ENCODE measurements around the gene MAPK10. TPM values are rescaled to one million over a fixed set of nuclear protein-coding genes. Genes with fewer than 3 reads are reported as not detected.
"Not testable (repeated sequence)": the region's sequence is repeated elsewhere in the genome, so short reads cannot be mapped to it uniquely, and the experiment has no call there.

MAPK10 gene
- total RNA-seq, 1 donor from 2014 or later = 3.0 TPM

DNA sequence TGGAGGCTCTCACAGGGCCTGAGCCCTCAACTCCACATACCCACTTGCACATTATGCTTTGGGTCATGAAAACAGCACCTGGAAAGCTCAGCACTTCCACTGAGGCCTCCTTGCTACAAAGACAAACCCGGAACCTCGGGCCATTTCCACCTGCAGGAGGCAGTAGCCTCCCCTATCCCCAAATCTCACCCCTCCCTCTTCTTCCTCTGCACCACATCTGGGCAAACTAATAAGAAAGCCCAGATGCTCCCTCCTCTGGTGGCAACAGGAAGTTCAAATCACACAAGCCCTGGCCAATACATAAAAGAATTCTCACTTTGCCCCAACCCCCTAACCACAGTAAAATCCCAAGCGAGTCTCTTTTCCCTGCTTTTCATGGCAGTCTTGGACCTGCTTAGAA is 136.4 kb downstream of the MAPK10 start:
- intact Hi-C loops (cut with DNase I) = no loop called here
- DNase-seq (ENCODE audit: low spot score) = no peak

GRCh38 chr4:86221002-86221401 is 138.9 kb downstream of the MAPK10 start:
- intact Hi-C loops (cut with DNase I) = no loop called here

GRCh38 chr4:86220121-86220520 is 139.7 kb downstream of the MAPK10 start:
- DNase-seq (ENCODE audit: low spot score) = no peak
- intact Hi-C loops (cut with DNase I) = no loop called here

More at GRCh38 chr4:86221002-86221401, 138.9 kb downstream of the MAPK10 start:
- no peak for DNase-seq (ENCODE audit: low spot score)

GRCh38 chr4:86218746-86219473 is 140.9 kb downstream of the MAPK10 start:
- intact Hi-C loops (cut with DNase I) = no loop called here
- no peak for DNase-seq (ENCODE audit: low spot score)

DNA sequence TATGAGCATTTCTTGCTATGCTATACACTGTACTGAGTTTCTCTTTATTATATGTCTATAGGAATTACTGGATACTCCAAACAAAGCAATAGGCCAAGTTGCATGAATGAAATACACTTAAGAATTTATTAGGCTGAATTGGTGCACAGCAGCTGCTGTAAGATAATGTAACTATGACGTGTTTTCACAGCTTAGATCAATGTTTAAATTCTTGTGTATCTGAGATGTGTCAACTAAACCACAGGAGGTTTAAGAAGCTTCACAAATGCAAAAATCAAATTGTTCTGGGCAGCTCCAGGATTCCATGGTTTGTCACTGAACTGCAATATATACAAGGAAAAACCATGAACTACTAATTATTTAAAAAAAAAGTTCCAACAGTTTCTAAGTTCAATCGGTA is 156.7 kb downstream of the MAPK10 start:
- intact Hi-C loops (cut with DNase I) = no loop called here
- DNase-seq (ENCODE audit: low spot score) = no peak

DNA sequence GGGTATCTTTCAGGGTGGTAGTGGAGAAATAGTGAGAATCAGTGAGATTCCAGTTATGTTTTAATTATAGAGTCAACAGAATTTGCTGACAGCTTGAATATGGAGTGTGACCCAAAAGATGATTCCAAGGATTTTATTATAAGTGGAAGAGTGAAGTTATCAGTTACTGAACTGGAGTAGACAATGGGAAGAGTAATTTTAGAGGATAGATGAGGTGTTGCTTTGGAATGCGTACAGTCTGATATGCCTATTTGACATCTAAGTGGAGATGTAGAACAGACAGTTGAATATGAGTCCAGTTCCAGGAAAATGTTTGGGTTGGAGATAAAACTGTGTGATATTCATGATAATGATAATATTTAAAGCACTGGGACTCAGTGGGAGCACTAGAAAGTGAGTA is 174.2 kb downstream of the MAPK10 start:
- intact Hi-C loops (cut with DNase I) = no loop called here
- no peak for DNase-seq (ENCODE audit: low spot score)

- no peak for DNase-seq (ENCODE audit: low spot score)
Observed at GRCh38 chr4:86184901-86185285, 175.0 kb downstream of the MAPK10 start.

GRCh38 chr4:86184216-86184900 is 175.5 kb downstream of the MAPK10 start:
- intact Hi-C loops (cut with DNase I) = no loop called here
- DNase-seq (ENCODE audit: low spot score) = no peak

More at GRCh38 chr4:86184901-86185285, 175.0 kb downstream of the MAPK10 start:
- intact Hi-C loops (cut with DNase I) = no loop called here

GRCh38 chr4:86181585-86181984 is 178.3 kb downstream of the MAPK10 start:
- intact Hi-C loops (cut with DNase I) = no loop called here
- DNase-seq (ENCODE audit: low spot score) = no peak

- intact Hi-C loops (cut with DNase I) = no loop called here
- DNase-seq (ENCODE audit: low spot score) = no peak
Observed at GRCh38 chr4:86178211-86178610, 181.6 kb downstream of the MAPK10 start.

GRCh38 chr4:86174506-86174905 is 185.3 kb downstream of the MAPK10 start:
- no peak for DNase-seq (ENCODE audit: low spot score)
- intact Hi-C loops (cut with DNase I) = no loop called here

DNA sequence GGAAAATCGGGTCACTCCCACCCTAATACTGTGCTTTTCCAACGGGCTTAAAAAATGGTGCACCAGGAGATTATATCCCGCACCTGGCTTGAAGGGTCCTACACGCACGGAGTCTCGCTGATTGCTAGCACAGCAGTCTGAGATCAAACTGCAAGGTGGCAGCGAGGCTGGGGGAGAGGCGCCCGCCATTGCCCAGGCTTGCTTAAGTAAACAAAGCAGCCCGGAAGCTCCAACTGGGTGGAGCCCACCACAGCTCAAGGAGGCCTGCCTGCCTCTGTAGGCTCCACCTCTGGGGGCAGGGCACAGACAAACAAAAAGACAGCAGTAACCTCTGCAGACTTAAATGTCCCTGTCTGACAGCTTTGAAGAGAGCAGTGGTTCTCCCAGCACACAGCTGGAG is 191.5 kb downstream of the MAPK10 start:
- intact Hi-C loops (cut with DNase I); DNase-seq (ENCODE audit: low spot score): not testable (repeated sequence)

GRCh38 chr4:86160426-86160825 is 199.4 kb downstream of the MAPK10 start:
- no peak for DNase-seq (ENCODE audit: low spot score)
- intact Hi-C loops (cut with DNase I) = no loop called here

- no peak for DNase-seq (ENCODE audit: low spot score)
- intact Hi-C loops (cut with DNase I) = no loop called here
Observed at GRCh38 chr4:86159216-86159615, 200.6 kb downstream of the MAPK10 start.

DNA sequence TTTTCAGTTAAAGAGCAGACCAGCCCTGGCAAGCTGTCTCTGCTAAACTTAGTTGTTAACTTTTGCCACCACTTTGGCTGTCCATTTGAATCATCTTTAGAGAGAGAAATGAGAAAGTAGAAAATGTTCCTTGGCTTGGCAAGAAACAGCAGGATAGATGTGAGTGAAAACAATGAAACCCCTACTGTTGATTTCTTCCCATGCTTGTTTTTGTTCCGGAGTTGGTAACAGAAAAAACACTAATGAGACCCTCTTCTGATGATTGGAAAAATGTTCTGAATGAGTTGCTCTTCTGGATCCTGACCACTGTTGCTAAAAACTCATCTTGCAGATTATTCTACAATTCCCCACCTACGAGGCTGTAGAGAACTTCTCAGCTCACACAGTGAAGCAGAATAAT is 203.3 kb downstream of the MAPK10 start:
- intact Hi-C loops (cut with DNase I) = no loop called here
- DNase-seq (ENCODE audit: low spot score) = no peak

DNA sequence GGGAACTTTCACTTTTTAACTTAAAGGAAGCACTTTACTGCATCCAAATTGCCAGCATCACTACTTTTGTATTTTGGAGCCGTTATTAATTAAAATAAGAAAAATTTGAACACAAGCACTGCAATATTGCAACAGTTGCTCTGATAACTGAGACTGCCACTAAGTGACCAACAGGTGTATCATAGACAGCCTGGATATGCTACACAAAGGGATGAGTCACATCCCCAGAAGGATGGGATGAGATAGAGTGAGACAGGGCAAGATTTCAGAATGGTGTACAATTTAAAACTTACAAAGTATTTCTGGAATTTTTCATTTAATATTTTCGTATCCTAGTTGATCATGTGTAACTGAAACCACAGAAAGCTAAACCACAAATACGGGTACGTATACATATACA is 204.1 kb downstream of the MAPK10 start:
- no peak for DNase-seq (ENCODE audit: low spot score)

GRCh38 chr4:86152454-86152853 is 207.4 kb downstream of the MAPK10 start:
- no peak for DNase-seq (ENCODE audit: low spot score)
- intact Hi-C loops (cut with DNase I) = no loop called here

More for the DNA sequence above, 204.1 kb downstream of the MAPK10 start:
- intact Hi-C loops (cut with DNase I) = no loop called here

DNA sequence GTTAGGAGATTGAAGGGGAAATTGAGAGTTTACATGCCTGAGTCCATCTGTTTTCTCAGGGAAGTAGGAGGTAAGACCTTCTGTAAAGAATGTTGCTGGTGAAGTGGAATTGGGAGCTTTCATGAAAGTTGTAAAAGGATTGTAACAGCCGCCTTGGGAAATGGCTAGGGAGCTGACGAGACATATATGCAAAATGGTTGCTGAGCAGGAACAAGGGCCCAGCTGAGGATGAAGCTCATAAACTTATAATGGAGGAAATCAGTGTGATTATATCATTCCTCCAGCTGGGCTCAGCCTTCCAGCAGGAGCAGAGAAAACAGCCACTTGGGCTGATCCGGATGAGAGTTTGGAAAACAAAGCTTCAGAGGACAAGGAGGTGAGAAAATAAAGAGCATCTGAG is 208.7 kb downstream of the MAPK10 start:
- intact Hi-C loops (cut with DNase I) = no loop called here
- DNase-seq (ENCODE audit: low spot score) = no peak

- no peak for DNase-seq (ENCODE audit: low spot score)
- intact Hi-C loops (cut with DNase I) = no loop called here
Observed at GRCh38 chr4:86141161-86141560, 218.7 kb downstream of the MAPK10 start.

- intact Hi-C loops (cut with DNase I) = no loop called here
- DNase-seq (ENCODE audit: low spot score) = no peak
Observed at GRCh38 chr4:86132468-86132867, 227.4 kb downstream of the MAPK10 start.

DNA sequence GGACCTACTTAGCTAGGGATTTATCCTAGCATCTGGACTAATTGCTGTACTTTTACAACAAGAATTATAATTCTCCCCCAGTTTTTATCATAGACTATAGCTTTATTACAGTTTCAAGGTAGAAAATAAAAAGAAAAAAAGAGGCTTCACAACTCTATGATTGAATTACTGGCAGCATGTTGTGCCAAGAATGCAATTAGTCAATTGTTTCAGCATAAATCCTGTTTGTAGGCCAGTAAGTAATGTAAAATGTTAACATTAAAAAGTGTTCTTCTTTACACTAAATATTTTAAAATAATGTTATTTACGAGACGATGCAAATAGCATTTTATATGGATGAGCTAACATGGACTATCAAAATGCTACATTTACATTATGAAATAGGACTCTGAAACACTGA is 228.4 kb downstream of the MAPK10 start:
- DNase-seq (ENCODE audit: low spot score) = no peak
- intact Hi-C loops (cut with DNase I) = no loop called here

Measured in cardiac septum (tissue), 1 donor.